ENCODE measurements around the gene CBY3. TPM values are rescaled to one million over a fixed set of nuclear protein-coding genes. Genes with fewer than 3 reads are reported as not detected.

Gene CBY3
- total and polyA plus RNA-seq, 4 donors, result 2.3 to 2.6 TPM; not detected in 2

Small RNA genes lying within 50 kb of the gene (small RNA-seq; reads per million reads assigned to genes)
- not detected for gene RF00017 (ENCODE audit: low replicate concordance)

Other genes with a start within 250 kb of the CBY3 start
- gene RUFY1, start 130.5 kb downstream of the CBY3 start, total RNA-seq, result 10 to 100 TPM; 32.2 to 51.0 TPM
- gene RUFY1, start 130.5 kb downstream of the CBY3 start, polyA plus RNA-seq (ENCODE audit: insufficient read length in 2 of 2), result 10 to 100 TPM; 46.0 to 51.2 TPM
- 100 to 1,000 TPM; 480 to 560 TPM for gene HNRNPH1, start 57.4 kb downstream of the CBY3 start, total RNA-seq
- gene HNRNPH1, start 57.4 kb downstream of the CBY3 start, polyA plus RNA-seq (ENCODE audit: insufficient read length in 2 of 2), result 100 to 1,000 TPM; 633 to 772 TPM
- gene CANX, start 17.9 kb upstream of the CBY3 start, total RNA-seq, result 100 to 1,000 TPM; 462 to 537 TPM
- 100 to 1,000 TPM; 380 to 481 TPM for gene CANX, start 17.9 kb upstream of the CBY3 start, polyA plus RNA-seq (ENCODE audit: insufficient read length in 2 of 2)
- gene MAML1, start 51.8 kb upstream of the CBY3 start, total RNA-seq, result 10 to 100 TPM; 10.8 to 17.2 TPM
- 10 to 100 TPM; 28.7 to 30.4 TPM for gene MAML1, start 51.8 kb upstream of the CBY3 start, polyA plus RNA-seq (ENCODE audit: insufficient read length in 2 of 2)
- gene LTC4S, start 113.0 kb upstream of the CBY3 start, total RNA-seq, result 1 to 10 TPM; 1.9 to 6.2 TPM
- 10 to 100 TPM; 10.5 to 10.7 TPM for gene LTC4S, start 113.0 kb upstream of the CBY3 start, polyA plus RNA-seq (ENCODE audit: insufficient read length in 2 of 2)
- gene MGAT4B, start 125.8 kb upstream of the CBY3 start, total RNA-seq, result 10 to 100 TPM; 69.4 to 81.4 TPM
- 100 to 1,000 TPM; 180 to 211 TPM for gene MGAT4B, start 125.8 kb upstream of the CBY3 start, polyA plus RNA-seq (ENCODE audit: insufficient read length in 2 of 2)
- 100 to 1,000 TPM in 1 of 2 donors, 10 to 100 TPM in 1; 95.6 to 155 TPM for gene SQSTM1, start 139.9 kb upstream of the CBY3 start, total RNA-seq
- gene SQSTM1, start 139.9 kb upstream of the CBY3 start, polyA plus RNA-seq (ENCODE audit: insufficient read length in 2 of 2), result 100 to 1,000 TPM; 107 to 131 TPM
- gene MRNIP, start 177.8 kb upstream of the CBY3 start, total RNA-seq, result 10 to 100 TPM; 26.3 to 49.4 TPM
- gene MRNIP, start 177.8 kb upstream of the CBY3 start, polyA plus RNA-seq (ENCODE audit: insufficient read length in 2 of 2), result 10 to 100 TPM; 35.2 to 53.9 TPM
- 10 to 100 TPM; 46.0 to 47.1 TPM for gene TBC1D9B, start 226.9 kb upstream of the CBY3 start, total RNA-seq
- 100 to 1,000 TPM; 103 to 124 TPM for gene TBC1D9B, start 226.9 kb upstream of the CBY3 start, polyA plus RNA-seq (ENCODE audit: insufficient read length in 2 of 2)

Measured in spinal cord (tissue), 4 donors.